GM12872 (cell line): ENCODE data around the gene BARX2.

Experiments used
- TF ChIP-seq, protein P1 (sequence below): IDR thresholded peaks from 3 replicates; pipeline ENCODE4 v1.5.1; 2011; ENCODE audit warnings: low read depth, mild to moderate bottlenecking, low read length, moderate library complexity; ENCODE audit not compliant: insufficient read depth

BARX2 gene, protein sequence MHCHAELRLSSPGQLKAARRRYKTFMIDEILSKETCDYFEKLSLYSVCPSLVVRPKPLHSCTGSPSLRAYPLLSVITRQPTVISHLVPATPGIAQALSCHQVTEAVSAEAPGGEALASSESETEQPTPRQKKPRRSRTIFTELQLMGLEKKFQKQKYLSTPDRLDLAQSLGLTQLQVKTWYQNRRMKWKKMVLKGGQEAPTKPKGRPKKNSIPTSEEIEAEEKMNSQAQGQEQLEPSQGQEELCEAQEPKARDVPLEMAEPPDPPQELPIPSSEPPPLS

DNA sequence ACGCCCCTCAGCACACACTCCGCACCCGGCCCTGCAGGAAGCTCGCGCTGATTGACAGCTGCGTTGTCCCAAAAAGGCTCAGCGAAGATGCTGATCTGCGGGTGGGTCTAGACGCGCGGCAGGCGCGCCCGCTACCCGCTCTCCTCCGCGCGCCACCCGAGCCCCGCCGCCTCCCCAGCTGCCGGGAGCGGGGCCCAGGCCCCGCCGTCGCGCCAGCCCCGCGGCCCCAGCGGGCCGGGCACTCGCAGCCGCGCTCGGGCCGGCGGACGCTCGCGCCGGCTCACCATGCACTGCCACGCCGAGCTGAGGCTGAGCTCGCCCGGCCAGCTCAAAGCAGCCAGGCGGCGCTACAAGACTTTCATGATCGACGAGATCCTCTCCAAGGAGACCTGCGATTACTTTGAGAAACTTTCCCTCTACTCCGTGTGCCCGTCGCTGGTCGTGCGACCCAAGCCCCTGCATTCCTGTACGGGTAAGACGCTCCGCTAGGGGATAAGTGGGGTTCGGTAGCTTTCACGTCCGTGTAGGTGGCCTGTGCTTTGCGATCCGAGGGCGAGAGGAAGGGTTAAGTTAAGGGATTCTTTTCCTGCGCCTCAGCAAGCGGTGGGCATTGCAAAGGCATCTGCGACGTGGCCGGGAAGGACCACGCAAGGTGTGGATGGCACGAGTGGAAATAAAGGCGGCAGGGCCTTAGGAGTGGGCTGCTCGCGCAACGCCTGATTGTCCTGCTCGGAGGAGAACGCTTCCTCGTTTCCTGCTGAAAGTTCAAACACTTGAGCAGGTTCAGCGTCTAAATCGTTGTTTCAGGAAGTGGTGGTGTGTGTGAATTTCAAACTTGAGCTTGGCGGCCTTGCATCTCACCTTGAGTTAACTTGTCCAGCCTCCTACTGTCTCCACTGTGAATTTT, at the start of gene BARX2:
Gene BARX2, plus strand, starts transcription at position 98 of the 907 bp plus-strand sequence. Its CDS starts 188 bp downstream, at position 286.
- TF ChIP-seq, protein P1, sequence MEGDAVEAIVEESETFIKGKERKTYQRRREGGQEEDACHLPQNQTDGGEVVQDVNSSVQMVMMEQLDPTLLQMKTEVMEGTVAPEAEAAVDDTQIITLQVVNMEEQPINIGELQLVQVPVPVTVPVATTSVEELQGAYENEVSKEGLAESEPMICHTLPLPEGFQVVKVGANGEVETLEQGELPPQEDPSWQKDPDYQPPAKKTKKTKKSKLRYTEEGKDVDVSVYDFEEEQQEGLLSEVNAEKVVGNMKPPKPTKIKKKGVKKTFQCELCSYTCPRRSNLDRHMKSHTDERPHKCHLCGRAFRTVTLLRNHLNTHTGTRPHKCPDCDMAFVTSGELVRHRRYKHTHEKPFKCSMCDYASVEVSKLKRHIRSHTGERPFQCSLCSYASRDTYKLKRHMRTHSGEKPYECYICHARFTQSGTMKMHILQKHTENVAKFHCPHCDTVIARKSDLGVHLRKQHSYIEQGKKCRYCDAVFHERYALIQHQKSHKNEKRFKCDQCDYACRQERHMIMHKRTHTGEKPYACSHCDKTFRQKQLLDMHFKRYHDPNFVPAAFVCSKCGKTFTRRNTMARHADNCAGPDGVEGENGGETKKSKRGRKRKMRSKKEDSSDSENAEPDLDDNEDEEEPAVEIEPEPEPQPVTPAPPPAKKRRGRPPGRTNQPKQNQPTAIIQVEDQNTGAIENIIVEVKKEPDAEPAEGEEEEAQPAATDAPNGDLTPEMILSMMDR, result 0 out of 3 replicates have a peak, but pooled peaks have one; percentile 16

DNA sequence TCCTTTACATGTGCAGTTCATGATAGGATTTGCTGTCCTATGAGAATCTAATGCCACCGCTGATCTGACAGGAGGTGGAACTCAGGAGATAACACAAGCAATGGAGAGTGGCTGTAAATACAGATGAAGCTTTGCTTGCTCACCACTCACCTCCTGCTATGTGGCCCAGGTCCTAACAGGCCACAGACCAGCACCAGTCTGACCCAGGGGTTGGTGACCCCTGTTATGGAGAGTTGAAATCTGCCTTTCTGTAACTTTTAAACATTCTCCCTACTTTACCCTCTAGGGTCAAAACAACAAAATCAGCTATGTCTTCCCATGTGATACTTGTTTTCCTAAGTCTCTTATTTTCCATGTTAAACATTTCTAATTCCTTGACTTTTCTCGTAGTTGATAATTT, 48.7 kb upstream of the BARX2 start:
- TF ChIP-seq, protein P1, result no peak

GRCh38 chr11:129328756-129329155, 46.9 kb upstream of the BARX2 start:
- TF ChIP-seq, protein P1, result no peak

DNA sequence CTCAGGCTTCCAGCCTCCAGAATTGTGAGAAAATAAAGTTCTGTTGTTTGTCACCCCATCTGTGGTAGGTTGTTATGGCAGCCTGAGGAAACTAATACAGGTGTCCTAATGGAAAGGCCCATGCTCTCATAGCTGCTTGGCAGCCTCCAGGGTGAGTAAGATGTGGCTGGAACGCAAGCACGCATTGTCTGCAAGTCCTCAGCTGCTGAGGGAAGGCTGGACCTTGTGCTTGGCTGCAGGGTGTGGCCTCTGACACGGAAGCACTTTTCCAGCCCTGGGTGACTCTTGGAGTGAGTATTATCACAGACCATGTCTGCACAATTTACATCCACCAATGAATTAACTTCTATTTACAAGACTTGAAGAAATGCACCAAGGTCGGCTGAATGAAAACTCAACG, 44.4 kb upstream of the BARX2 start:
- TF ChIP-seq, protein P1, result no peak

DNA sequence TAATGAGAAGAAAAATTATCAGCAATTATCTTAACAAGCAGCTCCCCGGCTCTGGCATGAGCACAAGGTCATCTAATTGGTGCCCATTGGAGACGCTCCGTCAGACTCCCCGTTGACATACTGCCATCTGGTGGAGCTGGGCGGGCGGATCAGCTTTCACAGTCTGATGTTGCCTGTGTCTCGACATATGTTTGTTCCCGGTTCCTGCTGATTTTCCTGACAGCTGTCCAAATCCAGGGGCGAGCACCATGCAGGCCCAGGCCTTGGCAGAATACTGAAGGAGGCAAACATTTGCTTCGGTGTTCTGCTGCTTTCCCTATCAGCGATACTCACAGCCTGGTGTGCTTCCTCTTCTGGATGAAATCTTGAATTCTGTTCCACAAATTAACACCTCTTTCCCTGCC, 43.8 kb upstream of the BARX2 start:
- TF ChIP-seq, protein P1, result peak; percentile 86

DNA sequence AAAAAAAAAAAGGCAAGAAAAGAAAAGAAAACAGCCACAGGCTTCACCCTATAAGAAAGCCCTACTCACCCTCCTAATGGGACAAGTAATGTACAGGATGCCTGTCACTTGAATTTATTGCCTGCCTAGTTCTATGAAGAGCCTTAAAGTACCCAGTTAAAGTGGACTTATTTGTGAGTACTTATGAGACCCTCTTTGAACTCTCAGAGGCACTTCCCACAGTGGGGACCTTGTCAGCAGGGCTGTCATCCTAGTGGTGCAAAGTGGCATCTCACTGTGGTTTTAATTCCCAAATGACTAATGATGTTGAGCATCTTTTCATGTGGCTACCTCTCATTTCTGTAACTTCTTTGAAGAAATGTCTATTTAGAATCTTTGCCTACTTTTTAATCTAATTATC, 41.8 kb upstream of the BARX2 start:
- TF ChIP-seq, protein P1, result 0 out of 3 replicates have a peak, but pooled peaks have one; percentile 12

GRCh38 chr11:129346916-129347315, 28.7 kb upstream of the BARX2 start:
- TF ChIP-seq, protein P1, result no peak
